Vagina (tissue), 2 donors: Measurements from ENCODE around the gene FSTL4.

Experiments
- CTCF ChIP-seq, 3 experiments: fragments of 450-650 bp in 2 of 3; fragments of 200-600 bp in 1 of 3; sonication (generic) in 1 of 3; IDR thresholded peaks; one replicate each; pipeline ENCODE4 v1.5.1; 2017 to 2019; ENCODE audit warnings: antibody characterized with exemption in 3 of 3, mild to moderate bottlenecking in 2 of 3, moderate library complexity in 2 of 3
- POLR2A ChIP-seq, 2 donors: fragments of 450-650 bp; IDR thresholded peaks; one replicate each; pipeline ENCODE4 v1.6.1; 2017; ENCODE audit warnings: antibody characterized with exemption in 2 of 2, mild to moderate bottlenecking in 2 of 2, moderate library complexity in 2 of 2

- TF ChIP-seq CTCF (IDR thresholded peaks at IDR 0.05) (no peak), POLR2A (IDR thresholded peaks at IDR 0.05) (no peak)
Observed at GRCh38 chr5:133428072-133428660, 184.2 kb downstream of the FSTL4 start.
